ENCODE results near the gene AEBP2.
"Not testable (repeated sequence)": the region's sequence is repeated elsewhere in the genome, so short reads cannot be mapped to it uniquely, and the experiment has no call there.

Gene AEBP2
- 71.0 to 72.6 reads per million in 2 donors for total RNA-seq

DNA sequence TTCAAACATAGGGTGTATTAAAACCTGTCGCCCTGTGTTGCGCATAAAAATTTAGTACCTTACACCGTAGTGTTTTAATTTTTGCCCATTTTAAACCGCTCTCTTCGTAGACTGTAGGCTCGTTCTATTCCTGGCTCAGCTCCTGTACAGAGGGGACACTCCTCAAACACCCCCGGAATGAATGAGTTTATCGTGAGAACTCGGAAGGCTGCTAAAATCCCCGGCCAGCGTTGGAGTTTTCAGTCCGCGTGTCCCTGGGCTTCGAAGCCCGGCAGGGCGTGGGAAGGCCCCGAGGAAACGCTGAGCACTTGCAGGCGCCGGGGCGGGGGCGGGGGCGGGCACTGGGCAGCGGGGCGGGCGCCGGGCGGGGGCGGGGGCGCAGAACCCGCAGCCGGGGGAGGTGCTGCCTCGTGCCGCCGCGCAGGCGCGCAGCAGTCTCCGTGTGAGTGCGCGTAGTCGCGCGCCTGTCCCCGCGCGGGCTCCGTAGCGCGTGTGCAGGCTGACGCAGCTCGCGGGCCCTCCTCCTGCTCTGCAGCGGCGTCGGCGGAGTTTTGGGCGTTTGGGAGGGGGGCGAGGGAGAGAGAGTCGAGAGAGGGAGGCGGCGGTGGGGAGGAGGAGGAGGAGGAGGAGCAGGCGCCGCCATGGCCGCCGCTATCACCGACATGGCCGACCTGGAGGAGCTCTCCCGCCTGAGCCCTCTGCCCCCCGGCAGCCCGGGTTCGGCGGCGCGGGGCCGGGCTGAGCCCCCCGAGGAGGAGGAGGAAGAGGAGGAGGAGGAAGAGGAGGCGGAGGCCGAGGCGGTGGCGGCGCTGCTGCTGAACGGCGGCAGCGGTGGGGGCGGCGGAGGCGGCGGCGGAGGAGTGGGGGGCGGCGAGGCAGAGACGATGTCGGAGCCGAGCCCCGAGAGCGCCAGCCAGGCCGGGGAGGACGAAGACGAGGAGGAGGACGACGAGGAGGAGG is at the start of gene AEBP2:
Gene AEBP2 (plus strand): TSS at position 434 of the 960 bp plus-strand sequence. CDS start 208 bp downstream, at position 642.
- peak; percentile 73 to 99 (median 94) for DNase-seq

GRCh38 chr12:19390051-19390598 is 49.2 kb upstream of the AEBP2 start:
- DNase-seq, result no peak

DNA sequence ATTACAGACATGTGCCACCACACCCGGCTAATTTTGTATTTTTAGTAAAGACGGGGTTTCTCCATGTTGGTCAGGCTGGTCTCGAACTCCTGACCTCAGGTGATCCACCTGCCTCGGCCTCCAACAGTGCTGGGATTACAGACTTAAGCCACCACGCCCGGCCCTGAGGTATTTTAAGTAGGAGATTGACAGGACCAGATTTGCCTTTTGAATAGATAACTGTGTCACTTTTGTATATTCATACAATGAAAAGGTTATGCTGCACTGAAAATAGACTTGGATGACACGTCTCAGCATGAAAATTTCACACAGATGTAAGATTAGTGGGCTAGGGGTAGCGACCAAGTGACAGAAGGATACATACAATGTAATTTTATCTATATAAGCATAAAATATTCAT is 46.6 kb upstream of the AEBP2 start:
- DNase-seq, result not testable (repeated sequence)

DNA sequence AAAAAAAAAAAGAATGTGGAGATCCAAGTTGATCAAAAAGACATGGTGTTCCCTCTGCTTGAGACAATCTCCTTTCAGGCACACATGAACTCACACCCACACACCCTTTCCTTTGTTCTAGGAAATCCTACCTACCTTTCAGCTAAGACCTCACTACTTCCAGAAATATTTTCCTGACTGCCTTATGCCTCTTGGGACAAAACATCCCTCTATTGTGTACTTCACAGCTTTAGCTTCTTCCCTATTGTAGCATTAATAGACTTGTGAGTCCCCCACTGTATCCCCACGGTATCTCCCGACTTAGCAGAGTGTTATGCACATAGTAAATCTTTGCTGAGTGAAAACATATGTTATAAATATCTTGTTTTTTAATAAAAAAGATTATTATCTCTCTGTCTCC is 44.9 kb upstream of the AEBP2 start:
- DNase-seq, result no peak

DNA sequence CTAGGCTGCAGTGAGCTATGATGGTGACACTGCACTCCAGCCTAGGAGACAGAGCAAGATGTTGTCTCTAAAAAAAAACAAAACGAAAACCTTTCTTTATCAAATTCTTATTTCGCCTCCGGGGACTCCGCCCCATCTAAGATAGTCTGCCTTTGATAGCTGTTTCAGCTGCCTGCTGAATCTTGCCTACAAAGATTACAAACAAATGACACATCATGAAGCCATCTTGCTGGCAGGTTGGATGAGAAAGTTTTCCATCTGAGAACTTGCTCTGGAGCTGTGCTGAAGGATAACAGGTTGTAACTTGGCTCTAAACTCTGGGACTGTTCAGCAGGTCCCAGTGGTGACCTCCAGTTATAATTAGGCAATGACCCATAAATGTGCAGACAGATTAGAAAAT is 41.8 kb upstream of the AEBP2 start:
- no peak for DNase-seq

GRCh38 chr12:19398376-19399363 is 40.6 kb upstream of the AEBP2 start:
- no peak for DNase-seq

GRCh38 chr12:19400649-19401285 is 38.5 kb upstream of the AEBP2 start:
- not testable (repeated sequence) for DNase-seq

- no peak for DNase-seq
These were observed 37.1 kb upstream of the AEBP2 start for GRCh38 chr12:19402211-19402610.

DNA sequence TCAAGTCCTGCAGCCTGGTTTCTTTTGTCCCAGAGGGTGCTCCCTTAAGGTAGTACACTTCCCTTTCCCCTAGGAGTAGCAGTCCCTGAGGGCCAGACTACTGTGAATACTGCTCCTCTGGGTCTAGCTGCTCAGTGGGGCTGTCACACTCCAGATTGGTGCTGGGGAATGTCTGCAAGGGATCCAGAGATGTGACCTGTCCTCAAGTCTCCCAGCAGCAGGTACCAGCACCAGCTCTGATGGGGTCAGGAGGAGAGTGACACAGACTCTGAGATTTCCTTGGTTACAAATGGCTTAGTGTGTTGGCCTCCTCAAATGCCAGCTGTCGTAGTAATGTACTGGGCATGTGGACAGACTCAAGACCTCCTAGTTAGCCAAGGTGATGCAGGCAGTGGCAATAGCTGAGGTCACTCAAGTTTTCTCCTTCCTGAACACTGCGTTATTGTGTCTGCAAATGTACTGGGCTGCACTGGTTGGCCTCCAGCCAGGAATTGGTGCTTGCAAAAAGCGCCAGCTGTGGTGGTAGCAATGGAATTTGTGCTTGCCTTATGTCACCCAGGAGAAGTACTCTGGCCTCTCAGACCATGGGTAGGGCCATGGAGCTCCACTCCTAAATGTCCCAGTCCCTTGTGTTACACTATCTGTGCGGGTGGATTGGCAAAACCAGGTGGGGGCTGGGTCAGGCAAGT is 36.4 kb upstream of the AEBP2 start:
- no peak for DNase-seq

DNA sequence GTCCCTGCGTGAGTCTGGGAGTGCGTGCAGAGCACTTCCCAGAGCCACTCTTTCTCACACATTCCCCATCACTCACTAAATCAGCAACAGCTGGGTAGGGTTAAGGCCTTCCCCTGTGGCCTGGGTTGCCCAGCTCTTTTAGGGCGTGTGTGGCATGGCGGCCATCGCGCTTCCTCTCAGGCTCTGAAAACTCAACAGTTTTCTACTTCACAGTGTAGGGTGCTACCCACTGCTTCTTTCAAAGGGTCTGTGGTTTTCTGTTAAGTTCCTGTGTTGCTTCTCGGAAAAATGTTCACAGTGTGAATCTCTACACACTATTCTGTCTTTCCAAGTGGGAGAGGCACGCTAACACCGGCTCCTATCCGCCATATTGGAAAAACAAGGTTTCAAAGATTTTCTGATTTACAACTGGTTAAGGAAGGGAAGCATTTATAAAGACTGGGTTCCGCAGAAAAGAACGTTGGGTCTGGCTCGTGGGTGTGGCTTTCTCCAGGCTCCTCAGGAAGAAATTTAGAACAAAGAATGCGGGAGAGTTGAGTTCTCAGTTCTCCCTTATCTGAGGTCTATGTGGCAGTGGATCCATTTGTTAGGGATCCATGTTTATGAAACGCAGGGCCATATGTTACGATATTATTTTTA is 34.9 kb upstream of the AEBP2 start:
- DNase-seq, result peak in 2 of 5 experiments; percentile 39 to 60

DNA sequence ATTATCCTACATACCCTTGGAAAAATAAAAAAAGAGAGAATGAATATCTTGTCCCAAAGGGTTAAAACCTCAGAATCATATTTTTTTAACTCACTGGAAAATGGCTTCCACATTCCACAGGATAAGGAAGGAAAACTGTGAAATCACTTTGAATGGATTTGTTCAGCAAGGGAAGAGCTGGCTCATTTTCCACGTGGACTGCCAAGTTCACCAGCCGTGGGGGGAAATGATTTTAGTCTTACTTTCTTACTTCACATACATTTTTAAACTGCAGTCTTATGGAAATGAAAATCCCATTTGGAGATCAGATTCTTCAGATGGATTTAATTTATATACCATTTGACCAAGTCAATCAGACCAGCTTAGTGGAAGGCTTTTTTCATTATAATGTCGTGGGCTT is 29.9 kb upstream of the AEBP2 start:
- DNase-seq, result no peak

- DNase-seq, result no peak
These were observed 29.1 kb upstream of the AEBP2 start for GRCh38 chr12:19410211-19410610.

DNA sequence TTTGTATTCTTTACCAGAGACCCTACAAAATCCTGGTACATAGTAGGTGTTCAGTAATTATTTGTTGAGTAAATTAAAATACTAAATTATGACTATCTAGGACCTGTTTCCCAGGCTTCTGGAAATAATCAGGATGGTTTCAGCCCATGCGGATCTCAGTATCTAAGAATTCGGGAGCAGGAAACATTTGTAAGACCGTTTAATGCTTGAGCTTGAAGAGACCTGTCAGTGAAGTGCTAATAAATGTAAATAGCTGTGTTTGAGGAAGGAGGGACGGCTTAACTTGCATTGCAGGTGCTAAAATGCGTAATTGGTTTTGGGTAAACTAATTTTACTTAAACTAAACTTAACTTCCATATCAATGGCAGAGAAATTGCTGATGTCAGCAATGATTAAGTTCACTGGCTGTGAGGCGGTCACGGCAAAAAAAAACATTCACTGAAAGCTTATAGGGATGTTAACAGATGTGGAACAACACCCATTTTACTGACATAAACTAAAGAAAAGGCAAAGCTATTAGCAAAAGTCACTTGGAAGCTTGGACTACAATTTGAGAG is 28.6 kb upstream of the AEBP2 start:
- DNase-seq, result no peak

- no peak for DNase-seq
These were observed 27.8 kb upstream of the AEBP2 start for GRCh38 chr12:19411234-19412204.

DNA sequence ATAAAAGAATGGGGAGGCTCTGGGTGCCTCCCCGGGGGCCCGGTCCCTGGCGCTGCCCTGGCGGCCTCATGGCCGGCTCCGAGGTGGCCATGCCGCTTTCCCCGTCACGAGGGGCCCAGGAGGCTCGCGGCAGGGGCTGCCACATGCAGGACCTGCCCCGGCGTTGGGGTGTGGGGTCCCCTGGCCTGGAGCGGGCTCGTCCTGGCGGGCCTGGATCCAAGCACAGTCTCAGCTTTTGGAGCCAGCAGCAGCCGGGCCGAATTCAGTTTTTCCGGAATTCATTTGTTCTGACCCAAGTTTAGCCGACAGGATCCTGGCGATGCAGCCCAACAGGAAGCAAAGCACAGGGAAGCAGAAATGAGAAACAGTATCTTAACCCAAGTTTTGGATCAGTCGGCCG is 26.4 kb upstream of the AEBP2 start:
- DNase-seq, result no peak

- not testable (repeated sequence) for DNase-seq
These were observed 25.7 kb upstream of the AEBP2 start for GRCh38 chr12:19413582-19413981.

DNA sequence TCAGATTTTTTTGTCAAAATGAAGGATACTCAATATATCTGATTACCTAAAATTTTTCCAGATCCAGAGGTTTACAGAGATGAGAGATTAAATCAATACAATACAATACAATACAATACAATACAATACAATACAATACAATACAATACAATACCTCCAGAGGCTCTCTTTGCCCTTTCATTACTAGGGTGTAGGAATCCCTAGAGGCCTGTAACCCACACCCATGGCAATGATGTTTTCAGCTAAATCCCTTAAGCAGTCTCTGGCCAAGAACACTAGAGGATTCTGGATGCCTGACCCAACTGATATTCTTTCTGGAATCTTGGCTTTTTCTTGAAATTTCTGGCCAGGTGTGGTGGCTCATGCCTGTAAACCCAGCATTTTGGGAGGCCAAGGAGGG is 23.7 kb upstream of the AEBP2 start:
- DNase-seq, result no peak

DNA sequence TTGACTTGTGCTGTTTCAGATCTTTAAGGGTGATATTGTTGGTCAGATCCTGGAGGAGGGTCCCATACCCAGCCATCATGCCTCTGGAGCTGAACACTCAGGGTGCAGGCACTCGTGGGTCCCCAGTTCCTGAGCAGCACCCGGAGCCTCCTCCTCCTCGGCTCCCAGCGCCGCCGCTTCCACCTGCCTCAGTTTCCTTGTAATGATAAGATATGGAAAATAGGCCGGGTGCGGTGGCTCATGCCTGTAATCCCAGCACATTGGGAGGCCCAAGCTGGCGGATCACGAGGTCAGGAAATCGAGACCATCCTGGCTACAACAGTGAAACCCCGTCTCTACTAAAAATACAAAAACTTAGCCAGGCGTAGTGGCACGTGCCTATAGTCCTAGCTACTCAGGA is 20.2 kb upstream of the AEBP2 start:
- no peak for DNase-seq

- peak in 1 of 5 experiments; percentile 48 for DNase-seq
These were observed 17.6 kb upstream of the AEBP2 start for GRCh38 chr12:19421503-19422282.

All from T-helper 2 cell (primary cell).